Thyroid gland (tissue), 4 donors: Measurements from ENCODE around the gene CAPN3. TPM values are rescaled to one million over a fixed set of nuclear protein-coding genes. Genes with fewer than 3 reads are reported as not detected.

ENCODE experiments used
- DNase-seq, 2 donors: peaks; one replicate each; pipeline ENCODE4 v3.0.0-alpha.2; 2019
- H3K27ac ChIP-seq, 3 donors: fragments of 200-600 bp; sonication (generic); 1 replicate in 2 of 3; 2 replicates in 1 of 3; pipeline ENCODE4 v1.5.1; 2016 to 2019; ENCODE audit warnings: mild to moderate bottlenecking in 1 of 3, moderate library complexity in 1 of 3
- H3K27me3 ChIP-seq: fragments of 200-600 bp; sonication (generic); one replicate; pipeline ENCODE4 v1.5.1; 2019
- H3K36me3 ChIP-seq, 2 donors: fragments of 200-600 bp; sonication (generic); one replicate each; pipeline ENCODE4 v1.5.1; 2016 to 2019
- H3K4me1 ChIP-seq, 2 donors: fragments of 200-600 bp; sonication (generic); one replicate each; pipeline ENCODE4 v1.5.1; 2017 to 2019
- H3K4me3 ChIP-seq, 3 donors: fragments of 200-600 bp; sonication (generic); replicated peaks in 1 of 3; 1 replicate in 2 of 3; 2 replicates in 1 of 3; pipeline ENCODE4 v1.5.1; 2016; ENCODE audit warnings: mild to moderate bottlenecking in 1 of 3
- H3K9me3 ChIP-seq: fragments of 200-600 bp; sonication (generic); one replicate; pipeline ENCODE4 v1.5.1; 2017
- POLR2A ChIP-seq, 2 donors: fragments of 450-650 bp; IDR thresholded peaks; one replicate each; pipeline ENCODE4 v1.6.1; 2017; ENCODE audit warnings: antibody characterized with exemption in 2 of 2, mild to moderate bottlenecking in 2 of 2, moderate library complexity in 1 of 2
- WGBS, 2 donors: methylation state at CpG; one replicate each; pipeline ENCODE4 v1.1.5; 2017; 5-methylcytosine and 5-hydroxymethylcytosine counted together
- intact Hi-C: fragments of 100-400 bp; cut with DNase I; formaldehyde crosslinking; loops from one replicate; pipeline ENCODE4 v1.15.1; 2023
- small RNA-seq: library from RNA; depleted of rRNA; stranded (forward); fragments of <200 nt; gene quantifications from one replicate; pipeline ENCODE3, GENCODE V24; 2016
- total RNA-seq, 4 donors: library from RNA; depleted of rRNA; stranded (reverse); fragments of >200 nt; gene quantifications; one replicate each; pipeline ENCODE4 v1.2.3, GENCODE V29; 2016
- TF ChIP-seq, protein P1 (sequence below), 6 experiments: fragments of 200-600 bp in 3 of 6; fragments of 450-650 bp in 3 of 6; sonication (generic) in 3 of 6; IDR thresholded peaks; one replicate each; pipeline ENCODE4 v1.5.1; 2016 to 2019; ENCODE audit warnings: antibody characterized with exemption in 6 of 6, mild to moderate bottlenecking in 2 of 6, inconsistent platforms in 1 of 6, moderate library complexity in 1 of 6

CAPN3 gene
- total RNA-seq, 4 donors from 2014 or later = 3.0 to 6.8 (median 4.0) TPM

DNA sequence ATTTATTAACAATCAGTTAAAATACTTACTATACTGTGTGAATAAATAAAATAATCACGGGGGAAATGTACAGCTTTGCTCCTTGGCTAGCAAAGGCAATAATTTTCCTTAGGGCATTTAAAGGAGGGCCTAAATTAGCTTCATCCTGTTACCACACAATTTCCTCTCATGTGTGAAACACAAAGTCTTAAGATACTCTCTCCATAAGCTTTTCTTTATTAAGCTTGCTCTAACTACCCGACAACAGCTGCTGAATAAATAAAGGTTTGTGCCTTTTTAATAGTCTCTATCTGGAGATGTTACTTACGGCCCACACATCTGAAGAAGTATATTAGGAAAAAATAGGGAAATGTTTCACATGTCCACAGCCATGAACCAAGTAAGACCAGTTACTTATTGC is 102.0 kb downstream of the CAPN3 start:
- DNase-seq = no peak
- intact Hi-C loops = no loop called here
- Histone ChIP-seq H3K4me1 (peaks cover 8 to 18% of the 10 kb centered on the region in 2 donors), H3K9me3 (no peaks in the 10 kb centered on the region), H3K27me3 (no peaks in the 10 kb centered on the region), H3K4me3 (no peak overlapping the region), H3K36me3 (peaks cover 5% of the 10 kb centered on the region in 2 donors), H3K27ac (no peak overlapping the region)
- TF ChIP-seq, protein P1, sequence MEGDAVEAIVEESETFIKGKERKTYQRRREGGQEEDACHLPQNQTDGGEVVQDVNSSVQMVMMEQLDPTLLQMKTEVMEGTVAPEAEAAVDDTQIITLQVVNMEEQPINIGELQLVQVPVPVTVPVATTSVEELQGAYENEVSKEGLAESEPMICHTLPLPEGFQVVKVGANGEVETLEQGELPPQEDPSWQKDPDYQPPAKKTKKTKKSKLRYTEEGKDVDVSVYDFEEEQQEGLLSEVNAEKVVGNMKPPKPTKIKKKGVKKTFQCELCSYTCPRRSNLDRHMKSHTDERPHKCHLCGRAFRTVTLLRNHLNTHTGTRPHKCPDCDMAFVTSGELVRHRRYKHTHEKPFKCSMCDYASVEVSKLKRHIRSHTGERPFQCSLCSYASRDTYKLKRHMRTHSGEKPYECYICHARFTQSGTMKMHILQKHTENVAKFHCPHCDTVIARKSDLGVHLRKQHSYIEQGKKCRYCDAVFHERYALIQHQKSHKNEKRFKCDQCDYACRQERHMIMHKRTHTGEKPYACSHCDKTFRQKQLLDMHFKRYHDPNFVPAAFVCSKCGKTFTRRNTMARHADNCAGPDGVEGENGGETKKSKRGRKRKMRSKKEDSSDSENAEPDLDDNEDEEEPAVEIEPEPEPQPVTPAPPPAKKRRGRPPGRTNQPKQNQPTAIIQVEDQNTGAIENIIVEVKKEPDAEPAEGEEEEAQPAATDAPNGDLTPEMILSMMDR (IDR thresholded peaks at IDR 0.05) = no peak
- no peak for TF ChIP-seq POLR2A (IDR thresholded peaks at IDR 0.05)
- WGBS, 2 donors = 76% methylated on average over 3 of the region's 3 CpGs

Small RNA genes lying within 50 kb of the gene (small RNA-seq; reads per million reads assigned to genes)
- gene RNU6-188P = not detected

Other genes starting within 250 kb of the CAPN3 start
- 10 to 100 TPM in 2 of 4 donors, 1 to 10 TPM in 2; 3.9 to 24.8 (median 14.1) TPM for gene PLA2G4F, start 202.9 kb upstream of the CAPN3 start, total RNA-seq
- gene VPS39, start 151.2 kb upstream of the CAPN3 start, total RNA-seq = 100 to 1,000 TPM in 2 of 4 donors, 10 to 100 TPM in 2; 75.0 to 156 (median 107) TPM
- gene GANC, start 86.3 kb upstream of the CAPN3 start, total RNA-seq = 10 to 100 TPM; 19.9 to 49.4 (median 22.2) TPM
- gene TMEM87A, start 86.1 kb upstream of the CAPN3 start, total RNA-seq = 100 to 1,000 TPM; 106 to 187 (median 125) TPM
- 10 to 100 TPM; 42.9 to 54.8 (median 50.3) TPM for gene ZNF106, start 131.6 kb downstream of the CAPN3 start, total RNA-seq
- 10 to 100 TPM; 55.7 to 76.9 (median 69.6) TPM for gene SNAP23, start 136.1 kb downstream of the CAPN3 start, total RNA-seq
- 10 to 100 TPM; 17.1 to 21.2 (median 18.6) TPM for gene LRRC57, start 189.3 kb downstream of the CAPN3 start, total RNA-seq
- 10 to 100 TPM; 20.6 to 32.3 (median 25.2) TPM for gene HAUS2, start 189.3 kb downstream of the CAPN3 start, total RNA-seq
- 10 to 100 TPM in 2 of 4 donors, 1 to 10 TPM in 2; 6.4 to 23.4 (median 10.1) TPM for gene STARD9, start 216.1 kb downstream of the CAPN3 start, total RNA-seq